Heart left ventricle (tissue), 13 donors: ENCODE measurements around the gene ISCU.

Experiments
- CTCF ChIP-seq, 12 donors: fragments of 200-600 bp; sonication (generic) in 4 of 12; IDR thresholded peaks; one replicate each; pipeline versions ENCODE4 v1.5.0 to v1.8.0; 2018 to 2022; ENCODE audit warnings: antibody characterized with exemption in 12 of 12, mild to moderate bottlenecking in 5 of 12
- POLR2A ChIP-seq, 2 donors: fragments of 450-650 bp; IDR thresholded peaks; one replicate each; pipeline ENCODE4 v1.6.1; 2017; ENCODE audit warnings: antibody characterized with exemption in 2 of 2, mild to moderate bottlenecking in 2 of 2, moderate library complexity in 2 of 2
- donor health status: ischemic (EF 13 %, LVEDD 7.1; RV severe dilation, severe dysfunction).
- donor health status: DM: no; HTN: yes; CAD: no.
- donor health status: DM: no; HTN: no; CAD: no.
- donor health status: ischemic (EF 25% LVEDD 6.9; RV normal size, moderate dysfunction).
- donor health status: ischemic (EF 25% LVEDD 5.7; RV mildly dilated, moderate dysfunction).
- donor health status: ischemic (EF 35%, LVEDD 5.7; RV mildly dilated, moderate dysfunction).
- donor health status: nonischemic (EF 11% LVEDD 7.7; RV severe dilation, severe dysfunction).
- donor health status: DM: yes; HTN: yes; CAD: no.
- donor health status: PGD.
- donor health status: ischemic (EF 29% LVEDD 5.4; RV normal size, mild dysfunction).
- donor health status: nonischemic (EF 23%, LVEDD 6.1; RV moderate dilation, normal function).

- no peak for TF ChIP-seq CTCF (IDR thresholded peaks at IDR 0.05)
- TF ChIP-seq POLR2A (IDR thresholded peaks at IDR 0.05), result no peak
These were observed 50.4 kb downstream of the ISCU start for GRCh38 chr12:108612788-108613282.
